OCI-LY1 (cell line): Measurements from ENCODE around the gene GFOD1.

Experiments used
- H2AFZ ChIP-seq: fragments of 200-600 bp; sonication (generic), shearing (Covaris generic); 2 replicates; pipeline ENCODE4 v1.6.0; 2014; ENCODE audit warnings: antibody characterized with exemption, mild to moderate bottlenecking, low read length
- H3F3A ChIP-seq: fragments of 200-600 bp; sonication (generic), shearing (Covaris generic); 2 replicates; pipeline ENCODE4 v1.6.0; 2014; ENCODE audit warnings: mild to moderate bottlenecking, antibody characterized with exemption, low read length, moderate library complexity; ENCODE audit not compliant: insufficient read depth
- H3K27ac ChIP-seq: fragments of 200-600 bp; sonication (generic); 2 replicates; pipeline ENCODE4 v1.5.1; 2014; ENCODE audit warnings: low read length, mixed run types, mild to moderate bottlenecking, low read depth; ENCODE audit not compliant: poor library complexity, severe bottlenecking
- H3K27me3 ChIP-seq: fragments of 200-600 bp; sonication (generic); 2 replicates; pipeline ENCODE4 v1.6.0; 2014; ENCODE audit warnings: antibody characterized with exemption, mild to moderate bottlenecking, low read length, moderate library complexity; ENCODE audit not compliant: insufficient read depth
- H3K36me3 ChIP-seq: fragments of 200-600 bp; sonication (generic); 2 replicates; pipeline ENCODE4 v1.6.1; 2014; ENCODE audit warnings: mild to moderate bottlenecking, antibody characterized with exemption, low read length, moderate library complexity, mixed read lengths; ENCODE audit not compliant: insufficient read depth
- H3K4me1 ChIP-seq: fragments of 200-600 bp; sonication (generic); 2 replicates; pipeline ENCODE4 v1.5.1; 2014; ENCODE audit warnings: mild to moderate bottlenecking, low read length, moderate library complexity; ENCODE audit not compliant: insufficient read depth, severe bottlenecking
- H3K4me2 ChIP-seq: fragments of 200-600 bp; sonication (generic), shearing (Covaris generic); 2 replicates; pipeline ENCODE4 v1.6.1; 2014; ENCODE audit warnings: low read length
- H3K4me3 ChIP-seq: fragments of 200-600 bp; sonication (generic); 2 replicates; pipeline ENCODE4 v1.5.1; 2014; ENCODE audit warnings: low read length, low read depth, mild to moderate bottlenecking, mixed read lengths; ENCODE audit not compliant: poor library complexity, severe bottlenecking
- H3K79me2 ChIP-seq: fragments of 200-600 bp; shearing (Covaris generic); 2 replicates; pipeline ENCODE4 v1.6.1; 2016; ENCODE audit warnings: mixed run types, low read length, mixed read lengths; ENCODE audit not compliant: insufficient read depth
- H3K9ac ChIP-seq: fragments of 200-600 bp; sonication (generic), shearing (Covaris generic); 2 replicates; pipeline ENCODE4 v1.6.1; 2014; ENCODE audit warnings: mild to moderate bottlenecking, low read length, mixed read lengths
- H3K9me2 ChIP-seq: fragments of 200-600 bp; sonication (generic), shearing (Covaris generic); 2 replicates; pipeline ENCODE4 v1.6.1; 2014; ENCODE audit warnings: low read depth, mild to moderate bottlenecking, low read length, mixed read lengths
- H3K9me3 ChIP-seq: fragments of 200-600 bp; shearing (Covaris generic); 2 replicates; pipeline ENCODE4 v1.6.1; 2014; ENCODE audit warnings: low read length, mixed read lengths
- H4K20me1 ChIP-seq: fragments of 200-600 bp; sonication (generic), shearing (Covaris generic); 2 replicates; pipeline ENCODE4 v1.6.0; 2016; ENCODE audit warnings: mild to moderate bottlenecking, low read length; ENCODE audit not compliant: insufficient read depth
- CTCF ChIP-seq: fragments of 200-600 bp; sonication (generic), shearing (Covaris generic); IDR thresholded peaks from 2 replicates; pipeline ENCODE4 v1.5.1; 2017; ENCODE audit warnings: mild to moderate bottlenecking, antibody characterized with exemption, low read length, moderate library complexity, mixed read lengths
- EZH2 ChIP-seq: fragments of 200-600 bp; sonication (generic), shearing (Covaris generic); IDR thresholded peaks from 2 replicates; pipeline ENCODE4 v1.8.0; 2017; ENCODE audit warnings: borderline replicate concordance, mixed run types, mild to moderate bottlenecking, antibody characterized with exemption, low read length, moderate library complexity, mixed read lengths

Gene GFOD1

GRCh38 chr6:13413900-13414555, 73.4 kb downstream of the GFOD1 start:
- Histone ChIP-seq H2AFZ (no peak overlapping the region), H3K9me2 (no peaks in the 10 kb centered on the region), H4K20me1 (no peaks in the 10 kb centered on the region), H3K27me3 (no peaks in the 10 kb centered on the region), H3K79me2 (no peaks in the 10 kb centered on the region), H3K4me2 (no peak overlapping the region), H3K9me3 (no peaks in the 10 kb centered on the region), H3F3A (no peaks in the 10 kb centered on the region), H3K9ac (no peak overlapping the region), H3K4me3 (no peak overlapping the region), H3K27ac (no peak overlapping the region), H3K36me3 (peaks cover 43% of the 10 kb centered on the region), H3K4me1 (no peaks in the 10 kb centered on the region)
- no peak for TF ChIP-seq CTCF
- no peak for TF ChIP-seq EZH2

GRCh38 chr6:13413466-13413862, 73.9 kb downstream of the GFOD1 start:
- Histone ChIP-seq H4K20me1 (no peaks in the 10 kb centered on the region), H3K27ac (no peak overlapping the region)

GRCh38 chr6:13412639-13413465, 74.5 kb downstream of the GFOD1 start:
- H3K9me2 ChIP-seq = no peaks in the 10 kb centered on the region
- no peaks in the 10 kb centered on the region for H4K20me1 ChIP-seq
- peaks cover 31% of the 10 kb centered on the region for H3K36me3 ChIP-seq
- H3K27me3 ChIP-seq = no peaks in the 10 kb centered on the region
- H2AFZ ChIP-seq = no peak overlapping the region
- no peak overlapping the region for H3K4me3 ChIP-seq
- no peaks in the 10 kb centered on the region for H3K79me2 ChIP-seq
- H3K27ac ChIP-seq = no peak overlapping the region
- no peaks in the 10 kb centered on the region for H3F3A ChIP-seq
- no peak overlapping the region for H3K4me2 ChIP-seq
- no peak for TF ChIP-seq EZH2
- no peak for TF ChIP-seq CTCF
- H3K9ac ChIP-seq = no peak overlapping the region
- H3K4me1 ChIP-seq = no peaks in the 10 kb centered on the region
- H3K9me3 ChIP-seq = no peaks in the 10 kb centered on the region

More at GRCh38 chr6:13413466-13413862, 73.9 kb downstream of the GFOD1 start:
- Histone ChIP-seq H2AFZ (no peak overlapping the region), H3F3A (no peaks in the 10 kb centered on the region), H3K4me2 (no peak overlapping the region), H3K9me3 (no peaks in the 10 kb centered on the region), H3K36me3 (peaks cover 37% of the 10 kb centered on the region), H3K9me2 (no peaks in the 10 kb centered on the region), H3K27me3 (no peaks in the 10 kb centered on the region), H3K9ac (no peak overlapping the region), H3K79me2 (no peaks in the 10 kb centered on the region), H3K4me3 (no peak overlapping the region), H3K4me1 (no peaks in the 10 kb centered on the region)
- no peak for TF ChIP-seq EZH2
- no peak for TF ChIP-seq CTCF
